HG03432 (cell line): ENCODE results near the gene LBX1.

ENCODE experiments used
- ATAC-seq: cut with Tn5 transposase; IDR thresholded peaks from one replicate; pipeline ENCODE4 v1.9.1; 2021; ENCODE audit warnings: mild to moderate bottlenecking, moderate library complexity; ENCODE audit not compliant: unreplicated experiment

The LBX1 gene, protein sequence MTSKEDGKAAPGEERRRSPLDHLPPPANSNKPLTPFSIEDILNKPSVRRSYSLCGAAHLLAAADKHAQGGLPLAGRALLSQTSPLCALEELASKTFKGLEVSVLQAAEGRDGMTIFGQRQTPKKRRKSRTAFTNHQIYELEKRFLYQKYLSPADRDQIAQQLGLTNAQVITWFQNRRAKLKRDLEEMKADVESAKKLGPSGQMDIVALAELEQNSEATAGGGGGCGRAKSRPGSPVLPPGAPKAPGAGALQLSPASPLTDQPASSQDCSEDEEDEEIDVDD

GRCh38 chr10:101229266-101230182, at the start of gene LBX1:
Gene LBX1, minus strand, starts transcription at chr10:101229463. Its CDS starts 648 bp downstream, at chr10:101228815.
- ATAC-seq, result no peak

GRCh38 chr10:101273741-101274140, 44.5 kb upstream of the LBX1 start:
- ATAC-seq, result no peak

GRCh38 chr10:101273330-101273729, 44.1 kb upstream of the LBX1 start:
- no peak for ATAC-seq

DNA sequence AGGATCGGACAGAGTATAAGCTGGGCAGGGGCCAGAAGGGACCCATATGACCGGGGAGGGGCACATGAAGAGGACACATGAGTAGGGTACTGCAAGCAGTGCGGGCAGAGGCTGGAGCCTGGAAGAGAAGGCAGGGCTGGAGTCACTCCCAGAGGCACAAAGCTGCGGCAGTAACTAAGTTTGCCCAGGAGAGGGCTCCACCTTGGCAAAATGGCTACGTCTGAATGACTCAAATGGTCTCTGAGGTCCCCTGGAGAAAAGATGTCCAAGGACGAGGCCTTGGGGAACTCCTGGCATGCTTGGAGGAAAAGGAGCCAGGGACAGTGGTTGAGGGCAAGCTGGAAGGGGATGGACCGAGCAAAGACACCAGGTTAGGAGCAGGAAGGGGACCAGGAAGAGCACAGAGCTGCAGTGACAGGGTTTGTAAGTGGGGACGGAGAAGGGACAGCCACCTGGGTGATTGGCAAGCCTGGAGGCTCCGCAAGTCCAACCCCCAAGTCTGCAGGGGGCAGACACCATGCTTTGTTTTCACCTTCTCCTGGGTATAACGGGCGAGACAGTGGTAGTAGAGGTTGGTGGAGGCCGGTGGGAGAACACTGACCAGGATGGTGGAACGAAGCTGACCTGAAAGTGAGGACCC, 43.1 kb upstream of the LBX1 start:
- ATAC-seq, result peak; percentile 59

- no peak for ATAC-seq
Measured at GRCh38 chr10:101270763-101271162, 41.5 kb upstream of the LBX1 start.

GRCh38 chr10:101267776-101268175, 38.5 kb upstream of the LBX1 start:
- no peak for ATAC-seq

DNA sequence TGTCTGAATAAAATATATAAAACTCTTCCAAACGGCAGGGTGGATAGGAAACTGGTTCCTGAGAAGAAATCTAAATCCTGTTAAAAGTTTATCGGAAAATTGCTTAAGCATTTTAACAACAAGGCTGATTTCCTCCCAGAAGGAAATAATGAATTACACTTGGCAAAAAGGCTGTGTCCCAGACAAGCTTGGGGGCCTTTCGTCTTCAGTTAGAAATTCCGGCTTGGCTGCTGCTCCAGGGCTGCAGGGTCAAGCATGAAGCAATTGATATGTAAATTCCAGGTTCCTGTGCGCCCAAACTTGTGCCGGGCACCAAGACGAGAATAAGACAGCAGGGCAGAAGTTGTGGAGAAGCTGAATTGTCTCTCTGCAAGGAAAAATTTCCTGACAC, 38.0 kb upstream of the LBX1 start:
- no peak for ATAC-seq

GRCh38 chr10:101266381-101267289, 37.4 kb upstream of the LBX1 start:
- ATAC-seq, result no peak

DNA sequence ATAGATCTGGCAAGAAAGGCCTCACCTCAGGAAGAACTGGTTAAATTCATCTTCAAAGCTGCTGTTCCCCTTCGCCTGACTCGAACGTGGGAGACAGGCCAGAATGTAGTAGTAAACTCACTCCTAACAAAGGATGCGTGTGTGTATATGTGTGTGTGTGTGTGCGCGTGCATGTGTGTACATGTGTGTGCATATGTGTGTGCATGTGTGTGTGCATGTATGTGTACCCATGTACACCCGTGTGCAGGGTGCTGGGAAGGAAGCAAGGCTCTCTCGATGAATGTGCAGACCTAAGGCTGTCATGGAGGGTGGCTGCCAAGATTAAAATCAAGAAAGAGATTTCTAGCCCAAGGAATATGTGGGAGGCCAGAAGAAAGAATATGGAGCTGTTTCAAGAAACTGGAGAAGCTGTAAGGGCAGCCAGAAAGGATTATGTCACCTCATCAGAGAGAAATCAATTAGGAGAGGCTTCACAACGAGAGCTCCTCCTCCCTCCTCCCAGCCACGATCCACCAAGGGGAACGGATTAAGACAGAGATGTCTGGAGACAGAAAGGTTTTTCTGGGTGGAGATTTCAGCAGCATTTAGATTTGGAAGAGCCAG, 34.0 kb upstream of the LBX1 start:
- ATAC-seq, result no peak

DNA sequence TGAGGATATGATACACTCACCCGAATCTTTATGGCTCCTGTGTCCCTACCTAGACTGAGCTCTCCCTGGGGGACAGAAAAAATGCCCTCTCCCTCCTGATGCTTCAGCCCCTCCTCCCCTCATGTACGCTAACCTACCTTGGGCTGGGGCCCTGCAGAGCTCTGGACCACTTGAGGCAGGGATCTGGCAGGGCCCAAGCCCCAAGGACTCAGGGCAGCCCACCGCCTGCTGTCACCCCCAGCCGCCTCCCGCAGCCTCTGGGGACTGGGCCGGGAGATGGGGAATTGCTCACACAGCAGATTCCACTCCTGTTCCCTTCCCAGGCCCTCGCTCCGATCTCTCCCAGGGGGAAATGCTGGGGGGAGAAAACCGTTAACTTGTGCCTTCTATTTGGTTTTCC, 32.9 kb upstream of the LBX1 start:
- ATAC-seq, result no peak

- ATAC-seq, result no peak
Measured at GRCh38 chr10:101261702-101262101, 32.4 kb upstream of the LBX1 start.

GRCh38 chr10:101260764-101261481, 31.7 kb upstream of the LBX1 start:
- ATAC-seq, result no peak

- no peak for ATAC-seq
Measured at GRCh38 chr10:101258179-101258885, 29.1 kb upstream of the LBX1 start.

- no peak for ATAC-seq
Measured at GRCh38 chr10:101257491-101257890, 28.2 kb upstream of the LBX1 start.

DNA sequence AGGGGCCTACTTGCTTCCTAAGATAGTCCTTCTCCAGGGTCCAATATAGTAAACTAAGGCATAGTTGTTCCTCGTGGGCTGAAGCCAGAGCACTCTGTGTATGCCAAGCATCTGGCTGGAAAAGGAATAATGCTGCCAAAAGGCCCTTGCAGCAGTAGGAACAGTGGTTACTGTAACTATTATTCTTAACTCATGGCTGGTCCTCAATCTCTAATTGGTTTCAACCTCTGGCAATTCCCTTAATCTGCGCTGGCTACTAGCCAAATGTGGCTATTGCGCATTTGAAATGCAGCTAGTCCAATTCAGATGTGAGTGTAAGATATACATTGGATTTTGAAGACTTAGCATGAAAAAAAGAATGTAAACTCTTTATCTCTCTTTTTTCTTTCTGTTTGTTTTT, 27.8 kb upstream of the LBX1 start:
- ATAC-seq, result no peak

- ATAC-seq, result no peak
Measured at GRCh38 chr10:101256387-101256786, 27.1 kb upstream of the LBX1 start.

DNA sequence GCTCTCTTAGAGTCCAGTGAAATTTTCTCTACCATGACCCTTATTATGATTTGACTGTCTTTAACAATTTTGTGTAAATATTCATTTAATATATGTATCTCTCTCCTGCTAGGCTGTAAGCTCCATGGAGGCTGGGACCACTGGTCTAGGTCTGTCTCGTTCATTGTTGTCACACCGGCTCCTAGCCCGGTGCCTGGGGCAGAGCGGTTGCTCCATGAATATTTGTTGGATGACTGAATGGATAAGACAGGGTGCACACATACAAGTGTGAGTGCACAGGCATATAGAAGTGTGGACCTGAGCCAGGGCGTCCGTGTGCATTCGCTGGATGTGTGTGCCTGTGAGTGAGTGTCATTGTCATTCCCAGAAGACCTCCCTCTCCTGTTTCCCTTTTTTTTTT, 20.9 kb upstream of the LBX1 start:
- ATAC-seq, result no peak

GRCh38 chr10:101249171-101249581, 19.9 kb upstream of the LBX1 start:
- ATAC-seq, result no peak

- no peak for ATAC-seq
Measured at GRCh38 chr10:101246639-101247038, 17.4 kb upstream of the LBX1 start.
